HG03280 (cell line): ENCODE results near the gene AGBL4.
"Not testable (repeated sequence)": the region's sequence is repeated elsewhere in the genome, so short reads cannot be mapped to it uniquely, and the experiment has no call there.

Experiments used
- ATAC-seq: cut with Tn5 transposase; IDR thresholded peaks from one replicate; pipeline ENCODE4 v1.9.1; 2021; ENCODE audit warnings: mild to moderate bottlenecking, moderate library complexity; ENCODE audit not compliant: unreplicated experiment

AGBL4 gene

GRCh38 chr1:48523558-48523957, 1500.2 kb downstream of the AGBL4 start:
- ATAC-seq = no peak

GRCh38 chr1:48519896-48520295, 1503.9 kb downstream of the AGBL4 start:
- not testable (repeated sequence) for ATAC-seq

- no peak for ATAC-seq
Measured at GRCh38 chr1:48506870-48507269, 1516.9 kb downstream of the AGBL4 start.

- no peak for ATAC-seq
Measured at GRCh38 chr1:48500541-48501450, 1523.0 kb downstream of the AGBL4 start.

- ATAC-seq = no peak
Measured at GRCh38 chr1:48499211-48499735, 1524.5 kb downstream of the AGBL4 start.

- peak; percentile 83 for ATAC-seq
Measured at GRCh38 chr1:48498096-48498791, 1525.5 kb downstream of the AGBL4 start.

- no peak for ATAC-seq
Measured at GRCh38 chr1:48495911-48496310, 1527.8 kb downstream of the AGBL4 start.

GRCh38 chr1:48495166-48495565, 1528.6 kb downstream of the AGBL4 start:
- ATAC-seq = no peak

GRCh38 chr1:48493970-48494769, 1529.6 kb downstream of the AGBL4 start:
- ATAC-seq = no peak

GRCh38 chr1:48493041-48493440, 1530.7 kb downstream of the AGBL4 start:
- ATAC-seq = no peak

GRCh38 chr1:48492392-48492791, 1531.4 kb downstream of the AGBL4 start:
- no peak for ATAC-seq

- no peak for ATAC-seq
Measured at GRCh38 chr1:48488721-48489120, 1535.0 kb downstream of the AGBL4 start.
